Memory B cell (primary cell): ENCODE results near the gene AKAP6.

Experiments used
- ATAC-seq: fragments of 150-1000 bp; cut with Tn5 transposase; 2 replicates; pipeline ENCODE4 v1.10.0; 2021; ENCODE audit warnings: low read depth, mild to moderate bottlenecking, moderate library complexity
- DNase-seq, 2 donors: peaks; one replicate each; pipeline ENCODE4 v3.0.0; 2022; ENCODE audit warnings: low spot score in 2 of 2
- H3K27ac Mint-ChIP-seq: one replicate; pipeline ENCODE4 v1.8.0; 2022; ENCODE audit warnings: mild to moderate bottlenecking, moderate library complexity, mixed read lengths
- H3K27me3 Mint-ChIP-seq: one replicate; pipeline ENCODE4 v1.8.0; 2022; ENCODE audit warnings: mixed read lengths
- H3K36me3 Mint-ChIP-seq: one replicate; pipeline ENCODE4 v1.8.0; 2022; ENCODE audit warnings: mild to moderate bottlenecking, mixed read lengths
- H3K4me1 Mint-ChIP-seq: one replicate; pipeline ENCODE4 v1.8.0; 2022; ENCODE audit warnings: mixed read lengths
- H3K4me3 Mint-ChIP-seq: one replicate; pipeline ENCODE4 v1.8.0; 2022; ENCODE audit warnings: mild to moderate bottlenecking, moderate library complexity, mixed read lengths
- H3K9me3 Mint-ChIP-seq: one replicate; pipeline ENCODE4 v1.8.0; 2022; ENCODE audit warnings: mixed read lengths

Gene AKAP6

GRCh38 chr14:32825058-32825457 lies 496.0 kb downstream of the AKAP6 start:
- no peak overlapping the region for H3K27ac Mint-ChIP-seq
- no peaks in the 10 kb centered on the region for H3K9me3 Mint-ChIP-seq
- H3K36me3 Mint-ChIP-seq, result peaks cover 5% of the 10 kb centered on the region
- H3K4me3 Mint-ChIP-seq, result no peak overlapping the region
- no peaks in the 10 kb centered on the region for H3K27me3 Mint-ChIP-seq
- ATAC-seq (no peak), DNase-seq (no peak)
- no peaks in the 10 kb centered on the region for H3K4me1 Mint-ChIP-seq

GRCh38 chr14:32826404-32827082 lies 497.4 kb downstream of the AKAP6 start:
- H3K36me3 Mint-ChIP-seq, result peaks cover 5% of the 10 kb centered on the region
- no peak for ATAC-seq
- H3K9me3 Mint-ChIP-seq, result no peaks in the 10 kb centered on the region
- DNase-seq, result no peak
- H3K4me1 Mint-ChIP-seq, result no peaks in the 10 kb centered on the region
- H3K27ac Mint-ChIP-seq, result no peak overlapping the region
- no peak overlapping the region for H3K4me3 Mint-ChIP-seq
- no peaks in the 10 kb centered on the region for H3K27me3 Mint-ChIP-seq

GRCh38 chr14:32827514-32827913 lies 498.4 kb downstream of the AKAP6 start:
- Mint-ChIP-seq H3K36me3 (no peaks in the 10 kb centered on the region), H3K27ac (no peak overlapping the region), H3K9me3 (no peaks in the 10 kb centered on the region), H3K27me3 (no peaks in the 10 kb centered on the region), H3K4me1 (no peaks in the 10 kb centered on the region), H3K4me3 (no peak overlapping the region)
- no peak for DNase-seq
- no peak for ATAC-seq

- ATAC-seq (no peak), DNase-seq (no peak)
- Mint-ChIP-seq H3K27ac (no peak overlapping the region), H3K9me3 (no peaks in the 10 kb centered on the region), H3K27me3 (no peaks in the 10 kb centered on the region), H3K36me3 (no peaks in the 10 kb centered on the region), H3K4me3 (no peak overlapping the region), H3K4me1 (no peaks in the 10 kb centered on the region)
Measured at GRCh38 chr14:32835924-32836323, 506.8 kb downstream of the AKAP6 start.

- no peak overlapping the region for H3K4me3 Mint-ChIP-seq
- DNase-seq (no peak), ATAC-seq (no peak)
- H3K36me3 Mint-ChIP-seq, result no peaks in the 10 kb centered on the region
- peaks cover 3% of the 10 kb centered on the region for H3K27me3 Mint-ChIP-seq
- H3K9me3 Mint-ChIP-seq, result peaks cover 13% of the 10 kb centered on the region
- no peaks in the 10 kb centered on the region for H3K4me1 Mint-ChIP-seq
- H3K27ac Mint-ChIP-seq, result no peak overlapping the region
Measured at GRCh38 chr14:32841698-32842097, 512.6 kb downstream of the AKAP6 start.

GRCh38 chr14:32846821-32847365 lies 517.8 kb downstream of the AKAP6 start:
- Mint-ChIP-seq H3K27me3 (peaks cover 3% of the 10 kb centered on the region), H3K27ac (no peak overlapping the region)
- ATAC-seq, result no peak

GRCh38 chr14:32847867-32848266 lies 518.8 kb downstream of the AKAP6 start:
- no peak overlapping the region for H3K4me3 Mint-ChIP-seq

More at GRCh38 chr14:32846821-32847365, 517.8 kb downstream of the AKAP6 start:
- H3K9me3 Mint-ChIP-seq, result peaks cover 18% of the 10 kb centered on the region
- H3K4me1 Mint-ChIP-seq, result no peaks in the 10 kb centered on the region
- H3K36me3 Mint-ChIP-seq, result no peaks in the 10 kb centered on the region
- DNase-seq, result no peak
- H3K4me3 Mint-ChIP-seq, result no peak overlapping the region

GRCh38 chr14:32865827-32866376 lies 536.8 kb downstream of the AKAP6 start:
- ATAC-seq (no peak), DNase-seq (no peak)
- Mint-ChIP-seq H3K4me3 (no peak overlapping the region), H3K9me3 (peaks cover 6% of the 10 kb centered on the region), H3K27me3 (no peaks in the 10 kb centered on the region), H3K4me1 (no peaks in the 10 kb centered on the region), H3K27ac (no peak overlapping the region), H3K36me3 (no peaks in the 10 kb centered on the region)

More at GRCh38 chr14:32847867-32848266, 518.8 kb downstream of the AKAP6 start:
- Mint-ChIP-seq H3K4me1 (no peaks in the 10 kb centered on the region), H3K27ac (no peak overlapping the region), H3K27me3 (no peaks in the 10 kb centered on the region), H3K9me3 (peaks cover 15% of the 10 kb centered on the region), H3K36me3 (no peaks in the 10 kb centered on the region)
- DNase-seq (no peak), ATAC-seq (no peak)

GRCh38 chr14:32883188-32883587 lies 554.1 kb downstream of the AKAP6 start:
- no peak overlapping the region for H3K4me3 Mint-ChIP-seq

More at GRCh38 chr14:32883188-32883587, 554.1 kb downstream of the AKAP6 start:
- ATAC-seq (no peak), DNase-seq (no peak)
- H3K27me3 Mint-ChIP-seq, result peaks cover 2% of the 10 kb centered on the region
- H3K27ac Mint-ChIP-seq, result no peak overlapping the region
- peaks cover 5% of the 10 kb centered on the region for H3K9me3 Mint-ChIP-seq
- H3K36me3 Mint-ChIP-seq, result no peaks in the 10 kb centered on the region
- no peaks in the 10 kb centered on the region for H3K4me1 Mint-ChIP-seq
